Activated CD4-positive, alpha-beta T cell treated with anti-CD3 and anti-CD28 coated beads, Interleukin-10, Interleukin-2, amounts not matched to agents 100 ng/mL and 50 ng/mL, durations not matched to agents 16 hours and 8 hours (primary cell): Measurements from ENCODE around the gene RAB7B.
A peak's percentile ranks its signal among the peaks of the same experiment; 100 is the strongest.
"Not testable (repeated sequence)": the region's sequence is repeated elsewhere in the genome, so short reads cannot be mapped to it uniquely, and the experiment has no call there.

ENCODE experiments used
- DNase-seq: peaks from one replicate; pipeline ENCODE4 v3.0.0-alpha.2; 2020

The RAB7B gene, protein sequence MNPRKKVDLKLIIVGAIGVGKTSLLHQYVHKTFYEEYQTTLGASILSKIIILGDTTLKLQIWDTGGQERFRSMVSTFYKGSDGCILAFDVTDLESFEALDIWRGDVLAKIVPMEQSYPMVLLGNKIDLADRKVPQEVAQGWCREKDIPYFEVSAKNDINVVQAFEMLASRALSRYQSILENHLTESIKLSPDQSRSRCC

DNA sequence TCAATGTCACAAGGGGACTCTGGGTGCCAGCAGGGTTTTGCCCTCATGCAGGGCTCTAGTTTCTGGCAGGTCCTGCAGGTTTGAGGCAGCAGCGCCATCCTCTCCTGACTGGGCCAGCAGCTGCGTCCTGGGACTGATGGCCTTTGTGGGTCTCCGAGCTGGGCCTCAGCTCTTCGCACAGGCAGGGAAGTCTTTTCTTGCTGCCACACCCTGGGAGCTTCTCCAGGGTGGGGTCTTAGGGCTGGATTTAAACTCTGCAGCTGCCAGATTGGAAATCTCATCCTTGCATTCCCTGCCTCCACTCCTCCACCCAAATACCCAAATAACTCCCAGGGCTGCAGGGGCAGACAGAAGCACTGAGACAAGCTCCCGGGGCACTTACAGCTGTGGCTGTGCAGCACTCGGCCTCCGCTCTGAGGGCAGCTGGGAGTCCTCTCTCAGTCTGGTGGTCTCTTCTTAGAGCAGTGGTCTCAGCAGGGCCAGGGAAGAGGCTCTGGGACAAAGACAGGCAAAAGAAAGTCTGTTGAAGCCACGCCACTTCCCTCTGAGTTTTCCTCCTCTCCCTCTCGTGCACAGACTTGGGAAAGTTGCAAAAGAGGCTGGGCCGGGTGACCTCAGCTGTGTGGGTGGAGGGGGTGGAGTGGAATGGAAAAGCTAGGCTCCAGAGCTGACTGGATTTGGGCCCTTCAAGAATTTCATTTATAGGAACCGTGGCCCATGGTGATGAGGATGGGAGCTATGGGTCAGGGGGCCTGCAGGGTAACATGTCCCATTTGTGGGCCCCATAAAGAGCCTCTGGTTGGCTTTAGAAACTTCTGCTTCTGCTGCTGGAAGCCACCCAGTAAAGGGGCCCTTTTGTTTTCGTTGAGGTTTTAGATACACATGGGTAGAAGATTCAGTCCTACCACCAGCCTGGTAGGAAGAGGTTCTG is at the start of gene RAB7B:
Gene RAB7B, minus strand, starts transcription at position 525 of the 931 bp plus-strand sequence. CDS start 9,260 bp downstream, outside the sequence.
- no peak for DNase-seq

DNA sequence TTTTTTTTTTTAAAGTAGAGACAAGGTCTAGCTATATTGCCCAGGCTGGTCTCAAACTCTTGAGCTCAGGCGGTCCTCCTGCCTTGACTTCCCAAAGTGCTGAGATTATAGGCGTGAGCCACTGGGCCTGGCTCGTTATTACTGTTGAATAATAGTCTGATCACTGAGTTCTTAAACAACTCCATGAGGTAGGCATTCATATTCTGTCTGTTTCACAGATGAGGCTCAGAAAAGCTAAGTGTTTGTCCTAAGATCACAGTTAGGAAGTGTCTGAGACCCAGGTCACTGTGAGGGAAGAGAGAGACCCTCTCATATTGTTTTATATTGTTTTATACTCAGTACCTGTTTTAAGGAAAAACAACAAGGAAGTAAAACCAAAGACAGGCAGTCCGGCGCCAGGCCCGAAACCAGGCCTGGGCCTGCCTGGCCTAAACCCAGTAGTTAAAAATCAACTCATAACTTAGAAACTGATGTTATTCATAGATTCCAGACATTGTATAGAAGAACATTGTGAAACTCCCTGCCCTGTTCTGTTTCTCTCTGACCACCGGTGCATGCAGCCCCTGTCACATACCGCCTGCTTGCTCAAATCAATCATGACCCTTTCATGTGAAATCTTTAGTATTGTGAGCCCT is 49.2 kb upstream of the RAB7B start:
- DNase-seq, result not testable (repeated sequence)

DNA sequence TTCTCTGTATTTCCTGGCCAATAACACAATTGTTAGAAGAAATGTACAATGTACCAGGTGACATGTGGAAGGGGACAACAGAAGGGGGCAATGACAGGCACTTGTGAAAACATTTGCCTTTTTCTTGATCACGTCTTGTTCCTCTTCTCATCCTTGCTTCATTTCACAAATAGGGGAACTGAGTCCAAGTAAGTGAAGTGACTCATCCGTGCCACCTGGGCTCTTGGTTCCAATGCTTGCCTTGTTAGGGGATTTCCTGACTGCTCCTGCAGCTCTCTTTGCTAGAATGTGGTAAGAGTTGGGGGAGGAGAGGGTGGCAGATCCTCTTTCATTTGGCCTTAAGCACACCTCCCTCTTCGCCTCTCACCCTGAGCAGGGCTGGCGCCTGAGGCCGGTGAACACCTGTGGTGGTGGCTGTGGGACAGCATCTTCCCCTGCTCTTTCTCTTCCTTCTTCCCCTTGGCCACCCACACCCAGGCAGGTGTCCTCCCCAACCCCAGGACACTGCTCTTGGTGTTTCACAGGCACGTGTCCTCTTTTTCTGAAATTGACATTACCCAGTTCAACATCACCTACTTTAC is 47.5 kb upstream of the RAB7B start:
- peak; percentile 86 for DNase-seq

DNA sequence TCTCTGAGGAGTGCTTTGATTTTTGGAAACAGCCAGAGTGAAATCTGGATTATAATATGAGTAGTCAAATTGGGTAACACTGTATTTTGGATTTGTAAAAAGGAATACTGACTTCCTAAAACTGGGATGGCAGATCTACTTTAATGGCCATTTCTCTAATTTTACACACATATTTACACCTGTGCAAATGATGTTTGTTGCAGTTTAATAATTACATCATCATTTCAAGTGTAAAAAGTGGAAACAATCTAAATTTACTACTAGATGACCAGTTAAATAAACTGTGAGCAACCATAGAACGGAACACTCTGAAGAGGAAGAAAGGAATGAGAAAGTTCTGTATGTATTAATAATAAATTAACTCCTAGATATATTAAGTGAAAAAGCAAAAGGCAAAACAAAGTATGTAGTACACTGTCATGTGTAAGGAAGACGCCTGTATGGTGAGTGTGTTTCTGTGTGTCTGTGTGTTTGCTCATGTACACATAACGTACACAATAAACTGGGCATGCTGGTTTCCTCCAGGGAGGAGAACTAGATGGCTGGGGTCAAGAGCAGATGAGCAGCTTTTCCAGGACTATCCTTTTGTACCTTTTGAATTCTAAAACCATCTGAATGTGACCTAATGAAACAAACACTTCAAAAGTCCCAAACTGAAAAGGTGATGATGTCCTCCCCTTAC is 46.9 kb upstream of the RAB7B start:
- DNase-seq, result no peak

DNA sequence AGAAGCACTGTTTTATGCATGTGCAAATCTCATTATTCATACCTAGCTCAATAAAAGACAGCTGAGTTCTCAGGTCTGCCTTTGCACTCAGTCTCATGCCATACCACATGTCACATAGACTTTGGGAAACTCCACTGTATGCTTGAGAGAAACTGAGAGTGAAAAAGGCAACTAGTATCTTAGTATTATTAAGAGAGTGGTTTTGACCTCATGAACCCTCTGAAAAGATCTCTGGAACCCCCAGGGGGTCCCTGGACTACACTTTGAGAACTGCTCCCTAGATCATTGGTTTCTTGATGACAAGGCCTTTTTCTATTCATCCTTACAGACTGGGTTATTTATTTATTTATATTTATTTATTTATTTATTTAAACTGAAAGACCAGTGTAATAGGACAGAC is 46.1 kb upstream of the RAB7B start:
- DNase-seq, result peak; percentile 53

DNA sequence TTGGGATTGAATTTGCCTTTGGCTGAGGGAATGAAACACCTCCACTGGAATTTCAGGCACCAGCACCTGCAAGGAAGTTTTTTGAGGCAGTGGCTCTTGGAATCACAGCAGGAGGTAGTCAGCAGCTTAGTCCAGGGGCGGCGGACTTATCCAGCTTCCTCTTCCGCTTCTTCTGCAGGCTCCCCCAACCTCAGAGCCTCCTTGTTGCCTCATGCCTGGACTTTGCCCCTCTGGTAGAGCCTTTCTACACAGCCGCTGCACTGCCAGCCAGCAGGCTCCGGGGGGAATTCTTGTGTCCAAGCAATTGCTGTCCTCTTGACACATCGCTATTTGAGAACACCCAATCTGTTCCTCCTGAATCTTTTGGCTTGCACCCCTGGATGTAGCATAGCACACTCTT is 45.4 kb upstream of the RAB7B start:
- DNase-seq, result no peak

DNA sequence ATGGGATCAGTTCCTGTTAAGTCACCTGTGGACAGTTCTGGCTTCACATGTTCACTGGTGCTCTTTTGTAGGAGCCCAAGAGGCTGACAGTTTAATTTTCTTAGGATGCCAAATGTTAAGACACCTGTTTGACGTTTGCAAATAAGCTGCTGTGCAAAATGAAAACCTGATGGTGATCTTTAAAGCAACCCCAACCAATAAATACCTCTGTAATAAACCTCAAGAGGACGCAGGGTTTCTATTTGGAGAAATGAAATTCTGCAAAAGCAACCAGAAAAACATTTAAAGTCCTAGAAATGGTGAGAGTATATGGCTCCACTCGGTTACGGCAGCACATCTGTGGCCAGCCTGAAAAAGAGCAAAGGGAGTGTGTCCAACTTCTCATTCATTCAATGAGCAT is 44.1 kb upstream of the RAB7B start:
- DNase-seq, result no peak

DNA sequence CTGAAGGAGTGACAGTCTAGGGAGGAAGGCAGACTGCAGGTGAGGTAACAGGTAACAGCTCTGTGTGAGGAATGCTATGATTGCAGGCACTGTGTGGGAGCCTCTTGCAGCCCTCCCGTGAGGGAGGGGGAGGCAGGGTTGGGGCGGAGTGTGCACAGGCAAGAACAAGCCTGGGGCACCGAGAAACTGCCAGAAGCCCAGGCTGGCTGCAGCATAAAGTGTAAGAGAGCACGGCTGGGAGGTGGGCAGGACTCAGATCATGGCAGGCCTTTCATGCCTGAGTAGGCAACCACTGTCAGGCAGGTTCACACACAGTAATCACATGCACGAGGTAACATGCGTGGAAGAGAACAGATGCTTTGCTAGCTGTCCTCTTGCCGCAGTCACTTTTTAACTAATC is 38.4 kb upstream of the RAB7B start:
- no peak for DNase-seq

DNA sequence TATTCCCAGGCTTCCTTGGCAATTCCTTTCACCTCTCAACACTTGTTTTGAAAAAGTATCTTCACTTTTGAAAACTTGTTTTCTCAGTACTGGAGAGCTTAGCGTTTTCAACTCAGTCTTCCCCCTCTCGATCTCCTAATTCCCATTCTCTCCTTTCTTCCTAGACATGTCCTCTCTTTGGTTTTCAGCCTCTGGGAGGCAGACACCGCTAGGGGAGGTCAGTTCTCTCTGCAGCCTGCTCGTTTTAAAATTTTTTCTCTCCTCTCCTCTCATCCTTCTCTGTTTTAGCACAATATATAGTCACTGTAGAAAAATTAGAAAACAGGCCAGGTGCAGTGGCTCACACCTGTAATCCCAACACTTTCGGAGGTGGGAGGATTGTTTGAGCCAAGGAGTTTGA is 37.1 kb upstream of the RAB7B start:
- DNase-seq, result no peak

DNA sequence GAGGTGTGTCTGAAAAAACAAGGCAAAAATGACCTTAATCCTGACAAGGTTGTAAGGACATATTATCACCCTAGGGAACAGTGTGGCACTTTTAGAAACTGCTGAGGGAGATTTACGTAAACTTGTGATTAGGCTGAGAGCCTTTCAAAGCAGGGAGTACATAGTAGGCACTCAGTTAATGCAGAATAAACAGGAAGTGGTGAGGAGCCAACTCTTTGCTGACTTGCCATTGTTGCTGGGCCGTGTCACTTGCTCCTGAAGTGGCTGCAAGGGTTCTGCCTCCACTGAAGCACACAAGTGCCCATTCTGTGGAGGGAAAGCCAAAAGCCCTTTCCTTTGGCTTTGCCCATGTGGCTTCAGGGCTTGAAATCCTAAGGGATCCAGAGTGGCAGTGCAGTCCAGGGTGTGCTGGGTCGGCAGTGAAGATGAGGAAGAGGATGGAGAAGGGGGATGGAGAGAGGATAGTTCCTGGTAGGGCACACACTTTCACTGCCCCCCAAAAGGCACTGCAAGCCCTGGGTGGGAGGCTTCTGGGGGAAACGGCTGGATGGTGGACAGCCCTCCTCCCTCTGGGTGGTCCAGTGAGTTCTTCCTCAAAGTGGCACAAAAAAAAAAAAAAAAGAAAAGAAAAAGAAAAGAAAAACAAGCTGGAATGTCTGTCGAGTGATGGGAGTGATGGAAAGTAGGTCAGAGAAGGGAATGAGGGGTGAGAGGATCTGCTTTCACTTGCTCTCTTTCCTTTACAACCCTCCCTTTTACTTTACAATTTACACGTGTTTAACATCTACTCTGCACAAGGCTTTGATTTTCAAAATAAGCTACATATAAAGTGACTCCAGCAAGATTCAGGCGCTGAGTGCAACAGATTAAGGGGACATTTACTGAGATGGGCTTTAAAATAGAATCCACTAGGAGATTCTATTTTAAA is 36.1 kb upstream of the RAB7B start:
- peak; percentile 13 for DNase-seq

DNA sequence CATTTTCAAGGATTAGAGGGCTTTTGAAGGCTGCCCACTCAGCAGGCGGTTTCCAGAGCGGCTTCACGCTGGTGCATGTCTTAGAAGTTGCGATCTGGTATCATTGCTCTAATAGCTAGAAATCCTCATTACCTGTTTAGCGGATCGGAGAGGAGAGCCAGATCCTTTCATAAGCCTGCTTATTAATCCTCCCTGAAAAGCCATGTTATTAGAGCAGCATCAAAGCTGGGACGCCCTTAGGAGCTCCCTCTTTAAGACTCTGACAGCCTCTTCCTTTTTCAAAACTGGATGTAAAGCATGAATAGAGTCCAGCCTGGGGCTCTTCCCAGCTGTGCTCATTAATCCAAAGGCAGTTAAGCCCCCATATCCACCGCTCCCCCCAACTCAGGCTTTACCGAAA is 34.4 kb upstream of the RAB7B start:
- no peak for DNase-seq

DNA sequence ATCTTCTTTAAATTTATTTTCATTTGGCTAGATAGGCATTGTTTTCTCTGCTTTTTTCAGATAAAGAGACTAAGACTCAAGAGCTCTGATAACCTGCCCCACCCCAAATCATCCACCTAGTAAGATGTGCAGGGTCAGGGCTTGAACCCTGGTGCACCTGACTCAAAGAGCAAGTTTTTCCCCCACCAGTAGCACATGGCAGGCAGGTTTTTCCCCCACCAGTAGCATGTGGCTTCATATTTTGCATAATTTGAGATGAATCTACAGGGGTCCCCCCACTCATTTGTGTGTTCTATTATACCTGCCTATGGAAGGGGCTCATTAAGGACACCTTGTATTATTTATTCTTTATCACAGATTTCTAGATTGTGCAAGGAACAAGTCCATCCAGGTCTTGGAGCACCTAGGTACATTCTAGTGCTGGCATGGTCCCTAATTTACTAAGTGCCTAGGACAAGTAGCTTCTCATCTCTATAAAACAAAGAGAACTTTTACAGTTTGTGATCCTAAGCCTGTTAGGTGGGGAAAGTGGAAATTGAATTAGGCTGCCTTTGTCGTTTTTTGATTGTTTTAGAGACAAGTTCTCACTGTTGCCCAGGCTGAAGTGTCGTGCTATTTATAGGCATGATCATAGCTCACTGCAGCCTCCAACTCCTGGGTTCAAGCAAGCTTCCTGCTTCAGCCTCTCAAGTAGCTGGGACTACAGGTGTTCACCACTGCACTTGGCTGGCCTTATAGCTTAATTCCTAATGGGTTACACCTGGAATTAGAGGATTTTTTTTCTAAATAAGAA is 33.7 kb upstream of the RAB7B start:
- no peak for DNase-seq

DNA sequence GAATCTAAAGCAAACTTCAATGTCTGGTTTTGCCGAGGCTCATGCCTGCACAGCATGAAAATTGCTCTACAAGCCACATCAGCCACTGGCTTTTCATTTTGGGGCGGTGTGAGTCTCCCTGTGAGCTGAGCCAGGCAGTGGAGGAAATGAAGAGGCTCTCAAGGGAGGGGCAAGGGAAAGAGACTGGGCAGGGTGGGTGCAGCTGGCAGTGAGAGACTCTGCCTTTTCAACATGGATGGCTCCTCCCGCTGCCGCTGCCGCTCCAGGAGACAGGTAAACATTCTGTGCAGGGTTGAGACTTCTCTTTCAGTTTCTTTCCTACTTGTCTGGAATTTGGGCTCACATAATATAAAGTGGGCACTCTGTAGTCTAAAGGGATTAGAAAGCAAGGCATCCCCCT is 31.8 kb upstream of the RAB7B start:
- no peak for DNase-seq

DNA sequence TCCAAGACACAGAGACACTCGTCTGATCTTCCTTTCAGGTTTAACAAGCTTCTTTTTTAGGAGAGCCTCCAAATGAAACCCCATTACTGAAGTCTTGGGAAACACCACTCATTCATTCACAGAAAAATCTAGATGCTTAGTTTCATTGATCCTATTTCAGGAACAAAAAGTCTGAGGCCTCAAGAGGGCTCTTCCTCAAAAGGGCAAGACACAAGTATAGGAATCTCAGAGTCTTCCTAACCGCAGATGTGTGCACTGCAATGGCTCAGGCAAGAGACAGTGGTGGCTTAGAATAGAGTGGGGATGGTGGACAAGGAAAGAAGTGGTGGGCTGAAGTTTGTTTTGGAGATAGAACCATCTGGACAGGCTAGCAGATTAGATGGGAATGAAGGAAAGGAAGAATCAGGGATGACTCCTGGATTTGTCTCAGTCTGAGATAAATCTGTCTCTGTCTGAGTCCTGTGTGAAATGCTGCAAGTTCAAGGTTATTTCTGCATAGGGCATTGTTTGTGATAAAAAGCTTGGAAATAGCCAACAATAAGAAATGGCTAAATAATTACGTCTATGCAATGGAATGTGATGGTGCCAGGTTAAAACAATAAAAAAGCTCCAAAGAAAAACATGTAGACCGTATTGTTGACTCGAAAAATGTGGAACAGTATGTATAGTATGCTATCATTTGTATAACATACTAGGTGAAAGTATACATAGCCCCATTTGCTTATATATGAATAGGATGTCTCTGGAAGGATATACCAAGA is 29.4 kb upstream of the RAB7B start:
- no peak for DNase-seq

DNA sequence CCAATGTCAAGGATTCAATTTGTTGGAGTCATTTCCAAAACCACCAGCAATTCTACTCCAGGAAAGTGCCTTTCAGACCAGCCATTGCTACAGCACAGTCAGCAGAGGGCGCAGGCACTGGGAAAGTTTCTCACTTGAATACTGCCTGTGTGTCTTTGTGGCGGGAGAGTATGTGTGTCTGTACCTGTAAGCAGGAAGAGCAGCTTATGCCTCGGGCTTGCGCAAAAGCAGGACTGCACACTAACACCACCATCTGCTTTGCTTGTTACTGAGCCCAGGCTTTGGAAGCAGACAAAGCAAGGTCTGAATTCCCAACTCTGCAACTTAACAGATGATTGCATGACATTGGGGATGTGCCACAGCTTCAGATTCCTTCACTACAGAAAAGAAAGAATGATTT is 27.5 kb upstream of the RAB7B start:
- DNase-seq, result peak; percentile 82

DNA sequence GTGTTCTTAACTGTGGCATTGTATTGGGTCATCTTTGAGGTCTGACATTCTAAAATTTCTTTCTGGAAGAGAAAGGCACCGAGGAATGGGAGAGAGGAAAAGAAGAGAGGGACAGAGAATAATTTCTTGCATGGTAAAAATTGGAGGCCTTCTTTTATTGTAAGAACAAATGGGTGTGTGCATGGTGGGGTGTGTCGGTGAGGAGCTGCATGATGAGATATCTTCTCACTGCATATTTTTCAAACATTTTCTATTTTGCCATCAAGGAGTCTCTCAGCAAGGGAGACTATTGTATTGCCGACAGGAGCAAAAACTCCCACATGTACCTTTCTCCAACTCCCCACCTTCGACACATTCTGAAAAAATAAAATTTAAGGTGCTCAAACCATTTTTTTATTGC is 27.0 kb upstream of the RAB7B start:
- DNase-seq, result no peak

DNA sequence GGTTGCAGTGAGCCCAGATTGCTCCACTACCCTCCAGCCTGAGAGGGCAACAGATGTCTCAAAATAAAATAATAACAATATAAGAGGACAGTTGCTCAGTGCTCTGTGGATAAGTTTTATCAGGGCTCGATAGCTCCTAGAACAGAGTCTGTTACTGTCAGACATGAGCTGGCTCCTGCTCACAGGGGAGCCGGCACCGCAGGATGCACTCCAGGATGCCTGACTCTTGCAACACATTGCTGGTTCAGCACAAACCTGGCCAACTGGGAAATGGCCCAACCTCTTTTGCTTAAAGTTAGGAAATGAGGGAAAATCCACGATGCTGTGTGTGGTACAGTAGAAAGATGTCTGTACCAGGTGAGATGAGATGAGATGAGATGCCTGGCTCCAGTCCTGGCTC is 26.3 kb upstream of the RAB7B start:
- DNase-seq, result no peak

DNA sequence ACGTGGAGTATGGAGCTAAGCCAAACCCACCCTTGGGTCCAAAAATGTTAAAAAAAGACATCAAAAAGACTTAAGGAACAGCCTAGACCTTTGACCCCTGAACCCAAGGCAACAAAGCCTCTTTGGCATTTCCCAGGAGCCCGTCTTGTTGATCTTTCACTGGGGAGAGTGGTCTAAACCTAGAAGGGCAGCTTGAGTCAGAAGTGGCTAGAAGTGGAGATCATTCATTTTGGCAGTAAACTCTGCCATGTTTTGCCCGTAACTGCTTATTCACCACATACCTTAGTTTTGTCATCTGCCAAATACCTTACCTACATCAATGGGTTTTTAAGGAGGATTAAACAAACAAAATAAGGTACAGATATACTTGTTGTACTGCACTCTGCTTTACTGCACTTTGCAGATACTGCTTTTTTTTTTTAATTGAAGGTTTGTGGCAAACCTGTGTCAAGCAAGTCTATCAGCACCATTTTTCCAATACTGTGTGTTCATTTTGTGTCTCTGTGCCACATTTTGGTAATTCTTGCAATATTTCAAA is 22.2 kb upstream of the RAB7B start:
- no peak for DNase-seq

DNA sequence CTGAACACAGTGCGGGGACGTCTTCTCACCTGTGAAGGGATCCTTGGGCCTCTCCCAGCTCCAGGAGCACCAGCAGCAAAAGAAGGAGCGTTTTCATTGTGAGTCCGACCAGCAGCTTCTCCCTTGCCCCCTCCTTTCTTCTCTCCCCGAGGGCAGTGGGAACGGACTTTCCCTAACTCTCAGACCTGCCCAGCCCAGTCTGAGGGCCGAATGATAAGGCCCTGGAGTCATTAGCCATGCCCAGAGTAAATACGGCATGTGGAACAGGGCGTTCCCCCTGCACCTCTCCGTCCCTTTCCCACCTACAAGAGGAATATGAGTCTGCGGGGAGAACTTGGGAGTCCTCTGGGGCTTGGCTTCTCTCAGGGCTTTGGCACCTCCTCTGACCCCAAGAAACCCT is 20.5 kb upstream of the RAB7B start, which contains the start of gene CTSE:
Gene CTSE, minus strand, starts transcription at position 201 of the 400 bp plus-strand sequence. Its CDS starts 104 bp downstream, at position 97.
- DNase-seq, result no peak

DNA sequence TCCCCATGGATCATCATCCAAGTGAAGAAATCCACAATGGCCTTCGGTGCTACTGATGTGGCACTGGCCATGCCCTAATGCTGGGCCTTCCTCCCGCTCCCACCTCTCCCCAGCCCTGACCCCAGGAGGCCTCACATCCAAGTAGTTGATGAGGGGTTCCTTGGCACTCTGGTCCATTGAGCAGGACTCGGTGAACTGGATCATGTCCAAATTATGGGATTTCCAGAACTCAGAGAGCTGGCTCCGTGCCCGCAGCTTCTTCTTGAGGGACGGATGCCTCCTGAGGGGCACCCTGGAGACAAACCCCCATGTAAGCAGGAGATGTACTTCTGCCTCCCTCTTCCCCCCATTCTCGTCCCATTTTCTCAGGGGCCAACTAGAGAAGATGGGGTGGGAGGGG is 19.6 kb upstream of the RAB7B start:
- no peak for DNase-seq
